GM18951 (cell line): Measurements from ENCODE around the gene FOXP1.

Source experiments
- POLR2A ChIP-seq: IDR thresholded peaks from 4 replicates; pipeline ENCODE4 v1.6.1; 2011; ENCODE audit warnings: mild to moderate bottlenecking; ENCODE audit not compliant: insufficient read length, insufficient read depth; ENCODE audit errors: extremely low read depth
- in situ Hi-C: fragments of 300-500 bp; cut with MboI; formaldehyde crosslinking; loops from one replicate; pipeline ENCODE4 v1.12.0; 2022; ENCODE audit warnings: low sequenced_read_pairs, mixed read lengths, inconsistent platforms; ENCODE audit not compliant: unreplicated experiment

Gene FOXP1

GRCh38 chr3:71601811-71602210 is 18.3 kb upstream of the FOXP1 start:
- TF ChIP-seq POLR2A: no peak
- in situ Hi-C loops: no loop called here

GRCh38 chr3:71600646-71601288 is 17.2 kb upstream of the FOXP1 start:
- in situ Hi-C loops: no loop called here

GRCh38 chr3:71599416-71599815 is 15.9 kb upstream of the FOXP1 start:
- in situ Hi-C loops: loop anchor here (25.0 kb wide), 1 partner anchor 587 kb away; no protein-coding TSS in a partner anchor

More at GRCh38 chr3:71600646-71601288, 17.2 kb upstream of the FOXP1 start:
- no peak for TF ChIP-seq POLR2A

GRCh38 chr3:71598292-71598691 is 14.8 kb upstream of the FOXP1 start:
- no peak for TF ChIP-seq POLR2A
- in situ Hi-C loops: loop anchor here (25.0 kb wide), 1 partner anchor 586 kb away; no protein-coding TSS in a partner anchor

More at GRCh38 chr3:71599416-71599815, 15.9 kb upstream of the FOXP1 start:
- no peak for TF ChIP-seq POLR2A

- TF ChIP-seq POLR2A: no peak
- in situ Hi-C loops: loop anchor here (25.0 kb wide), 1 partner anchor 585 kb away; no protein-coding TSS in a partner anchor
Observed at GRCh38 chr3:71597286-71597685, 13.8 kb upstream of the FOXP1 start.

- in situ Hi-C loops: loop anchor here (25.0 kb wide), 1 partner anchor 581 kb away; no protein-coding TSS in a partner anchor
- TF ChIP-seq POLR2A: no peak
Observed at GRCh38 chr3:71593106-71593505, 9.6 kb upstream of the FOXP1 start.

- in situ Hi-C loops: loop anchor here (25.0 kb wide), 1 partner anchor 579 kb away; no protein-coding TSS in a partner anchor
- no peak for TF ChIP-seq POLR2A
Observed at GRCh38 chr3:71591101-71591500, 7.6 kb upstream of the FOXP1 start.

GRCh38 chr3:71589132-71589531 is 5.6 kb upstream of the FOXP1 start:
- in situ Hi-C loops: loop anchor here (25.0 kb wide), 1 partner anchor 577 kb away; no protein-coding TSS in a partner anchor
- no peak for TF ChIP-seq POLR2A

- no peak for TF ChIP-seq POLR2A
- in situ Hi-C loops: loop anchor here (25.0 kb wide), 1 partner anchor 576 kb away; no protein-coding TSS in a partner anchor
Observed at GRCh38 chr3:71587958-71588357, 4.4 kb upstream of the FOXP1 start.

- no peak for TF ChIP-seq POLR2A
- in situ Hi-C loops: loop anchor here (25.0 kb wide), 1 partner anchor 575 kb away; no protein-coding TSS in a partner anchor
Observed at GRCh38 chr3:71586810-71587242, 3.3 kb upstream of the FOXP1 start.

GRCh38 chr3:71585887-71586809 is 2.6 kb upstream of the FOXP1 start:
- TF ChIP-seq POLR2A: no peak
- in situ Hi-C loops: loop anchor here (25.0 kb wide), 1 partner anchor 574 kb away; no protein-coding TSS in a partner anchor

- in situ Hi-C loops: loop anchor here (25.0 kb wide), 1 partner anchor 573 kb away; no protein-coding TSS in a partner anchor
- no peak for TF ChIP-seq POLR2A
Observed at GRCh38 chr3:71585131-71585530, 1.6 kb upstream of the FOXP1 start.

- TF ChIP-seq POLR2A: no peak
- in situ Hi-C loops: loop anchor here (25.0 kb wide), 1 partner anchor 572 kb away; no protein-coding TSS in a partner anchor
Observed at GRCh38 chr3:71584394-71585011, 975 bp upstream of the FOXP1 start.
